HG02588 (cell line): ENCODE data around the gene KDM6A.
"Not testable (repeated sequence)": the region's sequence is repeated elsewhere in the genome, so short reads cannot be mapped to it uniquely, and the experiment has no call there.

ENCODE experiments used
- ATAC-seq: cut with Tn5 transposase; IDR thresholded peaks from one replicate; pipeline ENCODE4 v1.9.1; 2021; ENCODE audit warnings: mild to moderate bottlenecking, moderate library complexity; ENCODE audit not compliant: unreplicated experiment

KDM6A gene

GRCh38 chrX:44872821-44873414, at the start of gene KDM6A:
Gene KDM6A, plus strand, starts transcription at chrX:44873188. Its CDS starts 364 bp downstream, at chrX:44873552.
- ATAC-seq = peak; percentile 89

GRCh38 chrX:44823193-44823592, 49.8 kb upstream of the KDM6A start:
- ATAC-seq = not testable (repeated sequence)

GRCh38 chrX:44828008-44828605, 44.9 kb upstream of the KDM6A start:
- ATAC-seq = no peak

GRCh38 chrX:44829832-44830231, 43.2 kb upstream of the KDM6A start:
- ATAC-seq = no peak

- no peak for ATAC-seq
Measured at GRCh38 chrX:44842550-44843317, 30.3 kb upstream of the KDM6A start.

GRCh38 chrX:44843318-44843702, 29.7 kb upstream of the KDM6A start:
- ATAC-seq = no peak

GRCh38 chrX:44843753-44844152, 29.2 kb upstream of the KDM6A start, which contains the start of gene DUSP21:
Gene DUSP21, plus strand, starts transcription at chrX:44844021. Its CDS starts 112 bp downstream, at chrX:44844133.
- ATAC-seq = no peak

- no peak for ATAC-seq
Measured at GRCh38 chrX:44844204-44844603, 28.8 kb upstream of the KDM6A start.

- ATAC-seq = not testable (repeated sequence)
Measured at GRCh38 chrX:44850891-44851290, 22.1 kb upstream of the KDM6A start.

- no peak for ATAC-seq
Measured at GRCh38 chrX:44871114-44871645, 1.8 kb upstream of the KDM6A start.

GRCh38 chrX:44871931-44872820, 812 bp upstream of the KDM6A start:
- ATAC-seq = peak; percentile 24

- peak; percentile 8 for ATAC-seq
Measured at GRCh38 chrX:44873415-44874276, 658 bp downstream of the KDM6A start.

- ATAC-seq = no peak
Measured at GRCh38 chrX:44874420-44875184, 1.6 kb downstream of the KDM6A start.

- ATAC-seq = no peak
Measured at GRCh38 chrX:44875185-44875489, 2.1 kb downstream of the KDM6A start.

GRCh38 chrX:44876086-44876485, 3.1 kb downstream of the KDM6A start:
- no peak for ATAC-seq

- no peak for ATAC-seq
Measured at GRCh38 chrX:44876767-44877166, 3.8 kb downstream of the KDM6A start.

GRCh38 chrX:44878780-44879179, 5.8 kb downstream of the KDM6A start:
- ATAC-seq = no peak

- no peak for ATAC-seq
Measured at GRCh38 chrX:44881549-44881948, 8.6 kb downstream of the KDM6A start.

- no peak for ATAC-seq
Measured at GRCh38 chrX:44882635-44883034, 9.6 kb downstream of the KDM6A start.
